Measurements from ENCODE around the gene ROCK1. TPM values are rescaled to one million over a fixed set of nuclear protein-coding genes. Genes with fewer than 3 reads are reported as not detected.

ROCK1 gene
- total RNA-seq, 1 donor from 2014 or later, result 68.2 TPM

- no peaks in the 10 kb centered on the region for H3K36me3 Mint-ChIP-seq (ENCODE audit: low read depth)
- intact Hi-C loops (cut with micrococcal nuclease), result loop anchor here (1.0 kb wide), 1 partner anchor 163 kb away; no protein-coding TSS in a partner anchor
- no peaks in the 10 kb centered on the region for H3K9me3 Mint-ChIP-seq
- CTCF ChIA-PET, result interaction anchor here (1.5 kb wide), 1 partner anchor 163 kb away, joined by 6 read pairs; no protein-coding TSS in a partner anchor
- H3K27me3 Mint-ChIP-seq, result no peaks in the 10 kb centered on the region
- H3K4me3 Mint-ChIP-seq, result no peak overlapping the region
- POLR2A ChIA-PET, result no interaction called here
- H3K27ac Mint-ChIP-seq, result no peak overlapping the region
- TF ChIP-seq CTCF (IDR thresholded peaks at IDR 0.05), result no peak
- no peak for DNase-seq
- peak; percentile 49 for ATAC-seq (ENCODE audit: low read depth)
- no peaks in the 10 kb centered on the region for H3K4me1 Mint-ChIP-seq
These were observed 23.3 kb upstream of the ROCK1 start for GRCh38 chr18:21134895-21135294.

GRCh38 chr18:21132398-21132918 is 20.8 kb upstream of the ROCK1 start:
- POLR2A ChIA-PET, result no interaction called here

GRCh38 chr18:21131698-21132227 is 20.1 kb upstream of the ROCK1 start:
- no peaks in the 10 kb centered on the region for H3K36me3 Mint-ChIP-seq (ENCODE audit: low read depth)
- ATAC-seq (ENCODE audit: low read depth), result no peak

More at GRCh38 chr18:21132398-21132918, 20.8 kb upstream of the ROCK1 start:
- Mint-ChIP-seq H3K36me3 (ENCODE audit: low read depth) (no peaks in the 10 kb centered on the region), H3K4me1 (no peaks in the 10 kb centered on the region), H3K27ac (no peak overlapping the region), H3K9me3 (no peaks in the 10 kb centered on the region), H3K27me3 (no peaks in the 10 kb centered on the region), H3K4me3 (no peak overlapping the region)
- ATAC-seq (ENCODE audit: low read depth) (no peak), DNase-seq (no peak)
- CTCF ChIA-PET, result no interaction called here
- TF ChIP-seq CTCF (IDR thresholded peaks at IDR 0.05), result no peak
- intact Hi-C loops (cut with micrococcal nuclease), result no loop called here

GRCh38 chr18:21129566-21130216 is 18.1 kb upstream of the ROCK1 start:
- no peak for TF ChIP-seq CTCF (IDR thresholded peaks at IDR 0.05)
- ATAC-seq (ENCODE audit: low read depth) (no peak), DNase-seq (no peak)
- Mint-ChIP-seq H3K4me1 (no peaks in the 10 kb centered on the region), H3K36me3 (ENCODE audit: low read depth) (no peaks in the 10 kb centered on the region), H3K9me3 (no peaks in the 10 kb centered on the region), H3K27ac (no peak overlapping the region), H3K27me3 (no peaks in the 10 kb centered on the region), H3K4me3 (no peak overlapping the region)
- intact Hi-C loops (cut with micrococcal nuclease), result no loop called here
- CTCF ChIA-PET, result no interaction called here
- POLR2A ChIA-PET, result no interaction called here

More at GRCh38 chr18:21131698-21132227, 20.1 kb upstream of the ROCK1 start:
- TF ChIP-seq CTCF (IDR thresholded peaks at IDR 0.05), result no peak
- Mint-ChIP-seq H3K4me1 (no peaks in the 10 kb centered on the region), H3K9me3 (no peaks in the 10 kb centered on the region), H3K27me3 (no peaks in the 10 kb centered on the region), H3K27ac (no peak overlapping the region), H3K4me3 (no peak overlapping the region)
- ChIA-PET POLR2A (no interaction called here), CTCF (no interaction called here)
- DNase-seq, result no peak
- intact Hi-C loops (cut with micrococcal nuclease), result no loop called here

GRCh38 chr18:21123290-21123926 is 11.8 kb upstream of the ROCK1 start:
- no peak overlapping the region for H3K27ac Mint-ChIP-seq
- H3K4me3 Mint-ChIP-seq, result no peak overlapping the region
- no peaks in the 10 kb centered on the region for H3K27me3 Mint-ChIP-seq
- DNase-seq, result no peak
- ATAC-seq (ENCODE audit: low read depth), result no peak
- intact Hi-C loops (cut with micrococcal nuclease), result loop anchor here (5.0 kb wide), 1 partner anchor 49 kb away; no protein-coding TSS in a partner anchor
- ChIA-PET POLR2A (no interaction called here), CTCF (no interaction called here)
- no peaks in the 10 kb centered on the region for H3K4me1 Mint-ChIP-seq
- no peaks in the 10 kb centered on the region for H3K9me3 Mint-ChIP-seq
- no peak for TF ChIP-seq CTCF (IDR thresholded peaks at IDR 0.05)
- no peaks in the 10 kb centered on the region for H3K36me3 Mint-ChIP-seq (ENCODE audit: low read depth)
